Measurements from ENCODE around the gene SLC17A9. TPM values are rescaled to one million over a fixed set of nuclear protein-coding genes. Genes with fewer than 3 reads are reported as not detected.
A peak's percentile ranks its signal among the peaks of the same experiment; 100 is the strongest.

The SLC17A9 gene
- total and polyA plus RNA-seq, 11 donors: 0.16 to 6.6 (median 0.85) TPM

GRCh38 chr20:63017076-63017825 is 64.7 kb downstream of the SLC17A9 start:
- Histone ChIP-seq H3K36me3 (no peaks in the 10 kb centered on the region), H3K9me3 (peaks cover 0 to 36% (median 11%) of the 10 kb centered on the region in 12 donors), H3K27me3 (peaks cover 22 to 78% (median 46%) of the 10 kb centered on the region in 9 donors), H3K27ac (no peak overlapping the region), H3K4me1 (no peaks in the 10 kb centered on the region), H3K4me3 (no peak overlapping the region)
- 68 to 81% (median 75%) methylated on average over 15 to 22 of the region's 22 CpGs for WGBS, 4 donors
- TF ChIP-seq CTCF (IDR thresholded peaks at IDR 0.05) (no peak), POLR2A (IDR thresholded peaks at IDR 0.05) (no peak)
- ATAC-seq (no peak), DNase-seq (peak in 2 of 5 donors; percentile 16 to 56)
- intact Hi-C loops (cut with DNase I): no loop called here

GRCh38 chr20:63017826-63018411 is 65.4 kb downstream of the SLC17A9 start:
- TF ChIP-seq CTCF (IDR thresholded peaks at IDR 0.05) (no peak), POLR2A (IDR thresholded peaks at IDR 0.05) (no peak)
- DNase-seq (peak in 1 of 5 donors; percentile 51), ATAC-seq (peak in 1 of 4 donors; percentile 20)
- WGBS, 4 donors: 87 to 91% (median 89%) methylated on average over 14 to 25 of the region's 25 CpGs
- Histone ChIP-seq H3K27me3 (peaks cover 20 to 78% (median 46%) of the 10 kb centered on the region in 9 donors), H3K27ac (no peak overlapping the region), H3K4me3 (no peak overlapping the region), H3K4me1 (no peaks in the 10 kb centered on the region), H3K36me3 (no peaks in the 10 kb centered on the region), H3K9me3 (peaks cover 0 to 29% (median 10%) of the 10 kb centered on the region in 12 donors)
- intact Hi-C loops (cut with DNase I): no loop called here

Other genes with a start within 250 kb of the SLC17A9 start
- under 1 TPM in 3 of 9 donors, not detected in 6; 0.07 to 0.32 (median 0.07) TPM for gene NTSR1, start 243.9 kb upstream of the SLC17A9 start, total RNA-seq
- gene NTSR1, start 243.9 kb upstream of the SLC17A9 start, polyA plus RNA-seq: under 1 TPM in 1 of 2 donors, not detected in 1; 0.01 TPM
- 10 to 100 TPM in 1 of 9 donors, 1 to 10 TPM in 8; 7.2 to 10.5 (median 8.7) TPM for gene MRGBP, start 156.2 kb upstream of the SLC17A9 start, total RNA-seq
- 10 to 100 TPM in 1 of 2 donors, 1 to 10 TPM in 1; 7.1 to 10.2 TPM for gene MRGBP, start 156.2 kb upstream of the SLC17A9 start, polyA plus RNA-seq
- 10 to 100 TPM; 14.9 to 46.9 (median 19.2) TPM for gene OGFR, start 147.9 kb upstream of the SLC17A9 start, total RNA-seq
- gene OGFR, start 147.9 kb upstream of the SLC17A9 start, polyA plus RNA-seq: 10 to 100 TPM; 23.6 to 25.3 TPM
- 1 to 10 TPM in 8 of 9 donors, under 1 TPM in 1; 0.67 to 6.0 (median 1.9) TPM for gene COL9A3, start 135.7 kb upstream of the SLC17A9 start, total RNA-seq
- gene COL9A3, start 135.7 kb upstream of the SLC17A9 start, polyA plus RNA-seq: 1 to 10 TPM; 2.0 to 4.7 TPM
- 1 to 10 TPM; 4.5 to 8.2 (median 6.1) TPM for gene TCFL5, start 90.9 kb upstream of the SLC17A9 start, total RNA-seq
- 1 to 10 TPM; 2.5 to 3.7 TPM for gene TCFL5, start 90.9 kb upstream of the SLC17A9 start, polyA plus RNA-seq
- 10 to 100 TPM; 27.5 to 46.2 (median 38.9) TPM for gene DIDO1, start 26.2 kb upstream of the SLC17A9 start, total RNA-seq
- 10 to 100 TPM; 16.5 to 20.1 TPM for gene DIDO1, start 26.2 kb upstream of the SLC17A9 start, polyA plus RNA-seq
- 10 to 100 TPM; 14.7 to 22.2 (median 16.3) TPM for gene GID8, start 14.6 kb upstream of the SLC17A9 start, total RNA-seq
- 10 to 100 TPM in 1 of 2 donors, 1 to 10 TPM in 1; 6.2 to 15.8 TPM for gene GID8, start 14.6 kb upstream of the SLC17A9 start, polyA plus RNA-seq
- gene BHLHE23, start 54.3 kb downstream of the SLC17A9 start, total RNA-seq: not detected
- gene BHLHE23, start 54.3 kb downstream of the SLC17A9 start, polyA plus RNA-seq: not detected

Data from heart left ventricle (tissue), 16 donors.